GM12864 (cell line): ENCODE measurements around the gene GEMIN2.
"Not testable (repeated sequence)": the region's sequence is repeated elsewhere in the genome, so short reads cannot be mapped to it uniquely, and the experiment has no call there.

Source experiments
- DNase-seq: peaks from one replicate; pipeline ENCODE4 v3.0.0-alpha.2; 2011; ENCODE audit warnings: low read depth
- H3K4me3 ChIP-seq: 2 replicates; pipeline ENCODE4 v1.5.1; 2011; ENCODE audit warnings: mild to moderate bottlenecking, low read depth, low read length, control low read depth
- TF ChIP-seq, protein P1 (sequence below): IDR thresholded peaks from 2 replicates; pipeline ENCODE4 v1.5.1; 2011; ENCODE audit warnings: low read depth, mild to moderate bottlenecking, moderate library complexity, low read length, control low read depth, inconsistent platforms; ENCODE audit errors: missing control alignments

Gene GEMIN2

DNA sequence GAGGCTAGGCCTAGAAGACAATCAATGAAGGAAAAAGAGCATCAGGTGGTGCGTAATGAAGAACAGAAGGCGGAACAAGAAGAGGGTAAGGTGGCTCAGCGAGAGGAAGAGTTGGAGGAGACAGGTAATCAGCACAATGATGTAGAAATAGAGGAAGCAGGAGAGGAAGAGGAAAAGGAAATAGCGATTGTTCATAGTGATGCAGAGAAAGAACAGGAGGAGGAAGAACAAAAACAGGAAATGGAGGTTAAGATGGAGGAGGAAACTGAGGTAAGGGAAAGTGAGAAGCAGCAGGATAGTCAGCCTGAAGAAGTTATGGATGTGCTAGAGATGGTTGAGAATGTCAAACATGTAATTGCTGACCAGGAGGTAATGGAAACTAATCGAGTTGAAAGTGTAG, 66.4 kb downstream of the GEMIN2 start:
- no peak for DNase-seq
- no peak overlapping the region for H3K4me3 ChIP-seq
- TF ChIP-seq, protein P1, sequence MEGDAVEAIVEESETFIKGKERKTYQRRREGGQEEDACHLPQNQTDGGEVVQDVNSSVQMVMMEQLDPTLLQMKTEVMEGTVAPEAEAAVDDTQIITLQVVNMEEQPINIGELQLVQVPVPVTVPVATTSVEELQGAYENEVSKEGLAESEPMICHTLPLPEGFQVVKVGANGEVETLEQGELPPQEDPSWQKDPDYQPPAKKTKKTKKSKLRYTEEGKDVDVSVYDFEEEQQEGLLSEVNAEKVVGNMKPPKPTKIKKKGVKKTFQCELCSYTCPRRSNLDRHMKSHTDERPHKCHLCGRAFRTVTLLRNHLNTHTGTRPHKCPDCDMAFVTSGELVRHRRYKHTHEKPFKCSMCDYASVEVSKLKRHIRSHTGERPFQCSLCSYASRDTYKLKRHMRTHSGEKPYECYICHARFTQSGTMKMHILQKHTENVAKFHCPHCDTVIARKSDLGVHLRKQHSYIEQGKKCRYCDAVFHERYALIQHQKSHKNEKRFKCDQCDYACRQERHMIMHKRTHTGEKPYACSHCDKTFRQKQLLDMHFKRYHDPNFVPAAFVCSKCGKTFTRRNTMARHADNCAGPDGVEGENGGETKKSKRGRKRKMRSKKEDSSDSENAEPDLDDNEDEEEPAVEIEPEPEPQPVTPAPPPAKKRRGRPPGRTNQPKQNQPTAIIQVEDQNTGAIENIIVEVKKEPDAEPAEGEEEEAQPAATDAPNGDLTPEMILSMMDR, result no peak

DNA sequence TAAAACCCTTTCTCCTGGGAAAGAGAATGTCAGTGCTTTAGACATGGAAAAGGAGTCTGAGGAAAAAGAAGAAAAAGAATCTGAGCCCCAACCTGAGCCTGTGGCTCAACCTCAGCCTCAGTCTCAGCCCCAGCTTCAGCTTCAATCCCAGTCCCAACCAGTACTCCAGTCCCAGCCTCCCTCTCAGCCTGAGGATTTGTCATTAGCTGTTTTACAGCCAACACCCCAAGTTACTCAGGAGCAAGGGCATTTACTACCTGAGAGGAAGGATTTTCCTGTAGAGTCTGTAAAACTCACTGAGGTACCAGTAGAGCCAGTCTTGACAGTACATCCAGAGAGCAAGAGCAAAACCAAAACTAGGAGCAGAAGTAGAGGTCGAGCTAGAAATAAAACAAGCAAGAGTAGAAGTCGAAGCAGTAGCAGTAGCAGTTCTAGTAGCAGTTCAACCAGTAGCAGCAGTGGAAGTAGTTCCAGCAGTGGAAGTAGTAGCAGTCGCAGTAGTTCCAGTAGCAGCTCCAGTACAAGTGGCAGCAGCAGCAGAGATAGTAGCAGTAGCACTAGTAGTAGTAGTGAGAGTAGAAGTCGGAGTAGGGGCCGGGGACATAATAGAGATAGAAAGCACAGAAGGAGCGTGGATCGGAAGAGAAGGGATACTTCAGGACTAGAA, 67.0 kb downstream of the GEMIN2 start:
- DNase-seq, result no peak
- TF ChIP-seq, protein P1, result no peak
- H3K4me3 ChIP-seq, result no peak overlapping the region

DNA sequence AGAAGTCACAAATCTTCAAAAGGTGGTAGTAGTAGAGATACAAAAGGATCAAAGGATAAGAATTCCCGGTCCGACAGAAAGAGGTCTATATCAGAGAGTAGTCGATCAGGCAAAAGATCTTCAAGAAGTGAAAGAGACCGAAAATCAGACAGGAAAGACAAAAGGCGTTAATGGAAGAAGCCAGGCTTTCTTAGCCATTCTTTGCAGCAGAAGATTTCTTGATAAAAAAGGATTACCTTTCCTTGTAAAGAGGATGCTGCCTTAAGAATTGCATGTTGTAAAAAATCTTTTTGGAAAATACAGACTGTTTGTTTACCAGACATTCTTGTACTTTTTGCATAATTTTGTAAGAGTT, 67.5 kb downstream of the GEMIN2 start:
- no peak for DNase-seq
- TF ChIP-seq, protein P1, result no peak
- no peak overlapping the region for H3K4me3 ChIP-seq

GRCh38 chr14:39182770-39183684, 68.9 kb downstream of the GEMIN2 start:
- TF ChIP-seq, protein P1, result no peak
- no peak overlapping the region for H3K4me3 ChIP-seq
- DNase-seq, result no peak

GRCh38 chr14:39183685-39184003, 69.5 kb downstream of the GEMIN2 start:
- not testable (repeated sequence) for H3K4me3 ChIP-seq, DNase-seq

GRCh38 chr14:39184628-39185255, 70.6 kb downstream of the GEMIN2 start:
- DNase-seq, result no peak
- TF ChIP-seq, protein P1, result no peak
- H3K4me3 ChIP-seq, result no peak overlapping the region

DNA sequence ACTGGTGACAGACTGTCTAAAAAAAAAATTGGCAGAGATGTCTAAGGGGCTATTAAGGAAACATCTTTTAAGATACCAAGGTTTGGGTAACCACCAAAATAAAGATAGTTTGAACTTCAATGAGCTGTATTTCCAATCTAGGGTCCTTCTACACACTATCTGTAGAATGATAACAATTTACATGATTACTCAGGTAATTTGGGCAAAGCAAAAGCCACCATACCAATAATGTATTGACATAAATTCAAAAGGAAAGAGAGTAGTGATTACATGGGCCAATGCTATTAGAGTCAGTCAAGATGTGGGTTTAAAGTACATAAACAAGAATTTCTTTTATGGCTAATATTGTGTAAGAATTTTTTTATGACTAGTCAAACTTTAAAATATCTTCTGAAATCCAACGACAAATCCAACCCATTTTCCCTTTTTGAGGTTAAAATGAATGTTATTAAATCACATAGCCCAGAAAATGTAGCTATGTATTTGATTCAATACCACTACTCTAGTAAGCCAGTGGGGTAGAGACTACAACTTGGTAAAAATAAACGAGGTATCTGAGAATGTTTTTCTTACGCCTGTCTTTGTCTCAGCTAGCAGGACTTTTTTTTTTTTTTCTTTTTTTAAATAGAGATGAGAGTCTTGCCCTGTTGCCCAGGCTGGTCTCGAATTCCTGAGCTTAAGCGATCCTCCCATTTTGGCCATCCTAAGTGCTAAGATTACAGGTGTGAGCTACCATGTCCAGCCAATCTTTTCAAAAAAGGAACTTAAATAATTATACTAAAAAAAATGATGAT, 71.3 kb downstream of the GEMIN2 start:
- no peak overlapping the region for H3K4me3 ChIP-seq
- TF ChIP-seq, protein P1, result no peak
- no peak for DNase-seq
